CD4-positive, alpha-beta T cell (primary cell): ENCODE results near the gene NOP10. TPM values are rescaled to one million over a fixed set of nuclear protein-coding genes. Genes with fewer than 3 reads are reported as not detected.

Experiments
- ATAC-seq: fragments of 200-7000 bp; cut with Tn5 transposase; one replicate; pipeline ENCODE4 v1.10.0; 2022; ENCODE audit warnings: mild to moderate bottlenecking; ENCODE audit not compliant: poor library complexity
- CTCF ChIA-PET: fragments of 350-600 bp; sonication (Branson Sonifier 250); formaldehyde crosslinking; loops from one replicate; lab custom pipeline; 2021; ENCODE audit warnings: antibody characterized with exemption, inconsistent platforms; lab: Charles Lee
- POLR2A ChIA-PET: fragments of 350-600 bp; sonication (Branson Sonifier 250); formaldehyde crosslinking; loops from one replicate; lab custom pipeline; 2021; ENCODE audit warnings: antibody characterized with exemption, inconsistent platforms; lab: Charles Lee
- DNase-seq, 14 experiments: peaks; one replicate each; pipeline ENCODE4 v3.0.0-alpha.2; 2013 to 2020; ENCODE audit warnings: mixed read lengths in 2 of 14
- H3K27ac ChIP-seq, 2 donors: one replicate each; pipeline versions ENCODE4 v1.5.1 to v1.7.0; 2013; ENCODE audit warnings: low read length in 2 of 2, low read depth in 1 of 2, mild to moderate bottlenecking in 1 of 2
- H3K27me3 ChIP-seq, 2 experiments: 1 replicate in 1 of 2; 2 replicates in 1 of 2; pipeline versions ENCODE4 v1.6.1 to v1.7.0; 2013; ENCODE audit warnings: low read length in 2 of 2, control low read depth in 1 of 2, mild to moderate bottlenecking in 1 of 2, moderate library complexity in 1 of 2; ENCODE audit not compliant: insufficient read depth in 2 of 2, control insufficient read depth in 1 of 2
- H3K36me3 ChIP-seq: one replicate; pipeline ENCODE4 v1.6.1; 2013; ENCODE audit warnings: low read length, control low read depth; ENCODE audit not compliant: insufficient read depth
- H3K4me1 ChIP-seq: one replicate; pipeline ENCODE4 v1.6.1; 2013; ENCODE audit warnings: low read length, control low read depth; ENCODE audit not compliant: insufficient read depth
- H3K4me3 ChIP-seq: one replicate; pipeline ENCODE4 v1.5.1; 2013; ENCODE audit warnings: mild to moderate bottlenecking, low read length, moderate library complexity
- H3K9me3 ChIP-seq, 2 experiments: 1 replicate in 1 of 2; 2 replicates in 1 of 2; pipeline versions ENCODE4 v1.6.1 to v1.7.0; 2013; ENCODE audit warnings: low read length in 2 of 2, mild to moderate bottlenecking in 2 of 2, control low read depth in 1 of 2, moderate library complexity in 1 of 2; ENCODE audit not compliant: control insufficient read depth in 1 of 2, insufficient read depth in 1 of 2
- H3K27ac Mint-ChIP-seq: one replicate; pipeline ENCODE4 v1.8.0; 2020; ENCODE audit warnings: mixed read lengths
- H3K27me3 Mint-ChIP-seq: one replicate; pipeline ENCODE4 v1.8.0; 2021; ENCODE audit warnings: mixed read lengths
- H3K36me3 Mint-ChIP-seq: one replicate; pipeline ENCODE4 v1.8.0; 2021; ENCODE audit warnings: low read depth, mixed read lengths
- H3K4me1 Mint-ChIP-seq: one replicate; pipeline ENCODE4 v1.8.0; 2021; ENCODE audit warnings: low read depth, mixed read lengths
- H3K4me3 Mint-ChIP-seq: one replicate; pipeline ENCODE4 v1.8.0; 2020; ENCODE audit warnings: mild to moderate bottlenecking, mixed read lengths
- H3K9me3 Mint-ChIP-seq: one replicate; pipeline ENCODE4 v1.8.0; 2020; ENCODE audit warnings: mixed read lengths
- CTCF ChIP-seq: fragments of 200-600 bp; IDR thresholded peaks from one replicate; pipeline ENCODE4 v1.8.0; 2022; ENCODE audit warnings: antibody characterized with exemption, mild to moderate bottlenecking
- intact Hi-C, 2 experiments: fragments of 100-400 bp; cut with DNase I in 1 of 2; cut with micrococcal nuclease in 1 of 2; formaldehyde crosslinking; loops; one replicate each; pipeline versions ENCODE4 v1.15.1 to v1.9.0; 2023 to 2025; cut with DNase I, micrococcal nuclease
- total RNA-seq, 174 experiments: library from RNA in 2 of 174; stranded (reverse) in 2 of 174; gene quantifications; one replicate each; pipeline ENCODE4 v1.2.3 and lab custom pipeline; 2021 to 2026

NOP10 gene
- total RNA-seq, 2 experiments from 2014 or later = 44.4 to 44.8 TPM

GRCh38 chr15:34367101-34368081, 24.5 kb upstream of the NOP10 start, which contains the start of gene LPCAT4:
Gene LPCAT4, minus strand, starts transcription at chr15:34367196. Its CDS starts 96 bp downstream, at chr15:34367100.
- peak; percentile 90 for TF ChIP-seq CTCF
- Histone ChIP-seq H3K4me1 (peaks cover 40% of the 10 kb centered on the region), H3K4me3 (peak within 1 kb of the TSS; percentile 94), H3K9me3 (no peaks in the 10 kb centered on the region), H3K36me3 (peaks cover 18% of the 10 kb centered on the region), H3K27ac (peak within 1 kb of the TSS; percentile 80 to 88), H3K27me3 (no peaks in the 10 kb centered on the region)
- peaks cover 43% of the 10 kb centered on the region for H3K4me1 Mint-ChIP-seq
- CTCF ChIA-PET = interaction anchor here (0.7 to 3.9 kb wide), 28 partner anchors 7 to 265 kb away, joined by 3 to 51 read pairs (median 5); partner anchors contain the start of genes EMC4, EMC7, KATNBL1 and NOP10
- H3K4me3 Mint-ChIP-seq = peak within 1 kb of the TSS; percentile 97
- H3K36me3 Mint-ChIP-seq = peaks cover 21% of the 10 kb centered on the region
- peak; percentile 82 to 96 (median 88) for DNase-seq
- ATAC-seq = peak; percentile 84
- POLR2A ChIA-PET = interaction anchor here (0.8 to 3.7 kb wide), 20 partner anchors 12 to 622 kb away, joined by 3 to 72 read pairs (median 10); partner anchors contain the start of genes AVEN, EMC4, EMC7 and GOLGA8A
- H3K27me3 Mint-ChIP-seq = no peaks in the 10 kb centered on the region
- intact Hi-C loops = loop anchor here (1.0 to 5.0 kb wide), 10 partner anchors 24 to 1240 kb away; partner anchors contain the start of genes NOP10 (in 2 of the 2), NUTM1 (in 2 of the 2), AQR (in 1 of the 2) and EMC4 (in 1 of the 2)
- H3K27ac Mint-ChIP-seq = peak within 1 kb of the TSS; percentile 92
- H3K9me3 Mint-ChIP-seq = no peaks in the 10 kb centered on the region

GRCh38 chr15:34366271-34367065, 23.5 kb upstream of the NOP10 start:
- peaks cover 44% of the 10 kb centered on the region for H3K4me1 Mint-ChIP-seq
- no peak for TF ChIP-seq CTCF

More at GRCh38 chr15:34366271-34367065, 23.5 kb upstream of the NOP10 start:
- CTCF ChIA-PET = interaction anchor here (0.6 to 3.9 kb wide), 22 partner anchors 8 to 264 kb away, joined by 3 to 51 read pairs (median 6); partner anchors contain the start of genes EMC4, EMC7, KATNBL1 and NOP10
- DNase-seq (peak; percentile 20 to 68 (median 42)), ATAC-seq (peak; percentile 1)
- H3K4me1 ChIP-seq = peaks cover 40% of the 10 kb centered on the region
- H3K27ac ChIP-seq = peak overlapping the region; percentile 9 to 40
- POLR2A ChIA-PET = interaction anchor here (0.9 to 3.7 kb wide), 16 partner anchors 11 to 327 kb away, joined by 3 to 72 read pairs (median 12); partner anchors contain the start of genes AVEN, EMC4, EMC7 and GOLGA8A
- H3K36me3 ChIP-seq = peaks cover 24% of the 10 kb centered on the region
- no peaks in the 10 kb centered on the region for H3K9me3 Mint-ChIP-seq
- H3K36me3 Mint-ChIP-seq = peaks cover 31% of the 10 kb centered on the region
- H3K4me3 Mint-ChIP-seq = peak overlapping the region; percentile 97
- peak overlapping the region; percentile 94 for H3K4me3 ChIP-seq
- H3K27ac Mint-ChIP-seq = peak overlapping the region; percentile 92
- no peaks in the 10 kb centered on the region for H3K9me3 ChIP-seq
- intact Hi-C loops = loop anchor here (1.0 to 5.0 kb wide), 9 partner anchors 23 to 1239 kb away; partner anchors contain the start of genes NOP10 (in 2 of the 2), NUTM1 (in 2 of the 2), AQR (in 1 of the 2) and EMC4 (in 1 of the 2)
- H3K27me3 Mint-ChIP-seq = no peaks in the 10 kb centered on the region
- no peaks in the 10 kb centered on the region for H3K27me3 ChIP-seq
